ENCODE results near the gene WDR44.

GRCh38 chrX:118349188-118349587 is 3.3 kb downstream of the WDR44 start:
- TF ChIP-seq POLR2A (IDR thresholded peaks at IDR 0.05; ENCODE audit: low read depth, low read length) (no peak), POLR2AphosphoS5 (IDR thresholded peaks at IDR 0.05; ENCODE audit: low read depth, low read length) (no peak)

All from GM12892 (cell line).